ENCODE measurements around the gene SFXN3. TPM values are rescaled to one million over a fixed set of nuclear protein-coding genes. Genes with fewer than 3 reads are reported as not detected.
A peak's percentile ranks its signal among the peaks of the same experiment; 100 is the strongest.

SFXN3 gene
- polyA plus RNA-seq, 1 experiment = 77.8 TPM

DNA sequence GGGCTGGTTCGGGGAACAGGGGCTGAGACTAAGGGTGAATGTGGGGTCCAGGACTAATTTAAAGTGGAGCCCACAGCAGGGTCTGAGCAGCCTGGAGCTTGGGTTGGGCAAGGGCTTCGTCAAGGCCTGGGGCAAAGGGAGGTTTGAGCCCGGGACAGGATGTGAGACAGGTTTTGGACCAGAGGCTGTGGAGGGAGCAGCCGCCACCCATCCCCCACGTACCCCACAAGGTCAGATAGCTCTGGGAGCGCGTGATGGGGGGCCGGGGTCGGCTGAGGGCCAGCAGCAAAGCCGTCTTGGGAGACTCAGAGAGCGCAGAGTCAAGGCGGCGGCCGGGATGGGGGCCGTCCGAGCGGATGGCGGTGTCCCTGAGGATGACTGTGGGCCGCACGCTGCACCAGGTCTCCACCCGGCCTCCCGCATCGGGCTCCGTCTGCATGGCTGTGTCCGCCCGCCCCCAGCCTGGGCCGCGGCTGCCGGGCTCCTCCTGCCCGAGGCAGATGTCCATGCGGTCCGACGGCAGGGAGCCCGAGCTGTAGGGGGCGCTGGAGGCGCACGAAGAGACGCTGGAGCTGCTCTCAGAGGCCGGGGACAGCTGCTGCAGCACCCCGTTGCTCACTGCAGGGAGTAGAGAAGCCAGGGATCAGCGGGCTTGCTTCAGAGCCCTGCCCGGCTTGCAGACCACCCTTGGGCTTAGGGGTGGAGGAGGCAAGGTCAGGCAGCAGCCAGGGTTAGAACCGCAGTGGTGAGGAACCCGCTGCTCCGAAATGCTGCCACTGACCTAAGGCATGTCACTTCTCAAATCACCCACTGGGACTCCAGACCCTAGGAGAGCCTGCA lies 12.2 kb upstream of the SFXN3 start:
- DNase-seq (ENCODE audit: low read depth, low spot score) = no peak
- Histone ChIP-seq H3K27ac (ENCODE audit: low read depth, low read length) (no peak overlapping the region), H3K4me3 (ENCODE audit: low read depth, low read length) (no peak overlapping the region), H3K27me3 (ENCODE audit: control insufficient read depth, insufficient read depth, low read length) (no peaks in the 10 kb centered on the region), H3K9me3 (ENCODE audit: control insufficient read depth, insufficient read depth, low read length) (no peaks in the 10 kb centered on the region)
- ChIA-PET POLR2A (interaction anchor here (1.0 to 1.5 kb wide), 5 partner anchors 13 to 483 kb away, joined by 3 to 4 read pairs (median 3); partner anchors contain the start of genes HIF1AN and KAZALD1), CTCF (interaction anchor here (0.6 to 6.6 kb wide), 25 partner anchors 11 to 739 kb away, joined by 3 to 271 read pairs (median 4); partner anchors contain the start of genes KAZALD1, LZTS2, PDZD7 and SFXN3)
- TF ChIP-seq CTCF (IDR thresholded peaks at IDR 0.05; ENCODE audit: low read depth, low read length) = peak; percentile 78

GRCh38 chr10:101019440-101019703 lies 11.7 kb upstream of the SFXN3 start:
- no peak for TF ChIP-seq CTCF (IDR thresholded peaks at IDR 0.05; ENCODE audit: low read depth, low read length)
- H3K27ac ChIP-seq (ENCODE audit: low read depth, low read length) = no peak overlapping the region
- no peaks in the 10 kb centered on the region for H3K9me3 ChIP-seq (ENCODE audit: control insufficient read depth, insufficient read depth, low read length)
- no peaks in the 10 kb centered on the region for H3K27me3 ChIP-seq (ENCODE audit: control insufficient read depth, insufficient read depth, low read length)
- ChIA-PET CTCF (interaction anchor here (0.6 to 6.6 kb wide), 21 partner anchors 10 to 739 kb away, joined by 3 to 271 read pairs (median 4); partner anchors contain the start of genes KAZALD1, LZTS2, PDZD7 and SFXN3), POLR2A (interaction anchor here (1.0 to 1.5 kb wide), 5 partner anchors 13 to 484 kb away, joined by 3 to 4 read pairs (median 3); partner anchors contain the start of genes HIF1AN and KAZALD1)
- DNase-seq (ENCODE audit: low read depth, low spot score) = no peak
- H3K4me3 ChIP-seq (ENCODE audit: low read depth, low read length) = no peak overlapping the region

GRCh38 chr10:101020427-101021075 lies 10.5 kb upstream of the SFXN3 start:
- Histone ChIP-seq H3K27me3 (ENCODE audit: control insufficient read depth, insufficient read depth, low read length) (no peaks in the 10 kb centered on the region), H3K9me3 (ENCODE audit: control insufficient read depth, insufficient read depth, low read length) (no peaks in the 10 kb centered on the region), H3K27ac (ENCODE audit: low read depth, low read length) (no peak overlapping the region), H3K4me3 (ENCODE audit: low read depth, low read length) (no peak overlapping the region)
- TF ChIP-seq CTCF (IDR thresholded peaks at IDR 0.05; ENCODE audit: low read depth, low read length) = no peak
- DNase-seq (ENCODE audit: low read depth, low spot score) = no peak
- ChIA-PET CTCF (interaction anchor here (1.2 to 3.1 kb wide), 7 partner anchors 9 to 576 kb away, joined by 3 to 46 read pairs (median 4); partner anchors contain the start of genes KAZALD1, PDZD7 and SFXN3), POLR2A (no interaction called here)

DNA sequence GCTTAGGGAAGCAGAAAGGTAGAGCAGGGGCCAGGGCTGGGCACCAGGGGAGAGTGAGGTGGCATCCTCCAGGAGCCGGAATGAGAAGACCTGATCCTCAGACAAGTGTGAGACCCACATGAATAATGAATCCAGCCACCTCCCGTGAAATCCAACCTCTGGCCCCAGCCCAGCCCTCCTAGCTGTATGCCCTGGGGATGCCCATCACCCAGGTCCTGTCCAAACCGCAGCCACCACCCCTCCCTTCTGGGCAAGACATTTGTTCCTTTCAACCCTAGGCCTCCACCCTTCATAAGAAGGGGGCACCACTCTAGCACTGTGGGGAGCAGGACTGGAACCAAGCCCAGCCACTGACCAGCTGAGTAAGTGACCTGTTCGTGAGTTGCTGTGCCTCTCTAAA lies 9.8 kb upstream of the SFXN3 start:
- CTCF ChIA-PET = no interaction called here
- DNase-seq (ENCODE audit: low read depth, low spot score) = no peak
- H3K9me3 ChIP-seq (ENCODE audit: control insufficient read depth, insufficient read depth, low read length) = no peaks in the 10 kb centered on the region
- no peak overlapping the region for H3K4me3 ChIP-seq (ENCODE audit: low read depth, low read length)
- no peaks in the 10 kb centered on the region for H3K27me3 ChIP-seq (ENCODE audit: control insufficient read depth, insufficient read depth, low read length)
- POLR2A ChIA-PET = no interaction called here
- no peak overlapping the region for H3K27ac ChIP-seq (ENCODE audit: low read depth, low read length)
- no peak for TF ChIP-seq CTCF (IDR thresholded peaks at IDR 0.05; ENCODE audit: low read depth, low read length)
